ENCODE results near the gene MYOZ2.

- TF ChIP-seq POLR2A (IDR thresholded peaks at IDR 0.05) (no peak), CTCF (IDR thresholded peaks at IDR 0.05) (no peak), POLR2AphosphoS5 (IDR thresholded peaks at IDR 0.05) (no peak)
These were observed 13.5 kb downstream of the MYOZ2 start for GRCh38 chr4:119149110-119149509.
